Measurements from ENCODE around the gene LRAT.
"Not testable (repeated sequence)": the region's sequence is repeated elsewhere in the genome, so short reads cannot be mapped to it uniquely, and the experiment has no call there.

The LRAT gene

DNA sequence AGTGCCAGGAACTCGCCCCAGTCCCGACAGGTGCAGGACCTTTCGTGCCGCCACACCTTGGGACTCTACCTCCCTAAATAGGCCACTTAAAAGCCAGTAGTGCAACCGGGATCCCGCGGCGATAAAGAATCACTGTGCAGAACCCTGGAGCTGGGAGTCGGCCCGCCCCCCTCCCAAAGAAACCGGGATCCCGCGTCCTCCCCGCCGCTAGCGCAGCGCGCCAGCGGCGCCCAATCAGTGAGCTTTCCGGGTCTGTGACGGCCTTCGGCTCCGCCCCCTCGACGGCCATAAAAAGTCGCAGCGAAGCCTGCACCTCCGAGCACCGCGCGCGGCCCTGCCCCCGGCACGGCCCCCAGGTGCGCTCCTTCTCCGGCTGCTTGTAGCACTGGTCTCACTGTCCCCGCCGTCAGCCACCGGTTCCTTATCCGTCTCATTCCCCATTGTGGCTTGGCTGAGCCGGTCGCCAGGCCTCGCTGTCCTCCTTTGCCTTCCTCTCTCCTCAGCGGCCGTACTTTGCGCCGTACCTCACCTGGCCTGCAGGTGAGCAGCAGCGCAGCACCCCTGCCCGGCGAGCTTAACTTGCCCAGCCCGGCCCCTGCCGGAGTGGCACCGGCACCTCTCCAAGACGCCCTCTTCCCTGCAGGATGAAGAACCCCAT is at the start of gene LRAT:
TSS of gene LRAT (plus strand) at position 318 of the 658 bp plus-strand sequence. CDS start at position 645, 327 bp downstream.
- DNase-seq: peak; percentile 44

DNA sequence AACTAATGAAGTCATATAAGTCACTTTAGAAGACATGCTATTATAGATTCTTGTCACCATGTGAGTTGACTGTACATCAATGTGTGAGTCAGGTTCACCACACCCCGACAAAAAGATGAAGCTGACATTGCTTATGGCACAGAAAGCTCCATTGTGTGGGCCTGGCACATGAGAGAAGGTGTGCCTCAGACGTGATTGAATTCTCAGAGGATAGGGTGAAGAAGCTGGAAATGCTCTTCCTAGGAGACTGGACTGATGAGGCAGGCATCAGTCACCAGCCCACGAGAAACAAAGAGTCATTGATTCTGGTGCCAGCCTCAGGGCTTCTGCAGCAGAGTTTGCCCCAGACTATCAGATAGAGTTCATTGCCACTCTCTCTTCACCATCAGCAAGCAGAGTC is 35.9 kb upstream of the LRAT start:
- DNase-seq: no peak

DNA sequence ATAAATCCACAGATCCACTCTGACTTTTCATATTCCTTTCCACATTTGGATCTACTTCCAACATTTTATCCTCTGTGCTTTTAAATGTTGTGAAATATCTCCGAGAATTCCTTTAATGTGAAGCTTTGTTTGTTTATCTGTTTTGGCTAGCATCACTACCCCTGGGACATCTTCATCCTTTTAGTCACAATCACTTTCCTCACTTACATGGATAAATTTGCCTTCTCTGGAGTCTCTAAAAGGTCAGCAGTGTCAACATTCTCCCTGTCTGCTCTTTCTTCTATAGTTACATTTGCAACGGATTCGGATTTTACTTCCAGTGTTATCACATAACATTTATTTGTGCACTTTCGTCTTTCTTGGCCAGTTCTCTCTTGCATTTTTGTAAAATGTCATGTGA is 34.2 kb upstream of the LRAT start:
- no peak for DNase-seq

DNA sequence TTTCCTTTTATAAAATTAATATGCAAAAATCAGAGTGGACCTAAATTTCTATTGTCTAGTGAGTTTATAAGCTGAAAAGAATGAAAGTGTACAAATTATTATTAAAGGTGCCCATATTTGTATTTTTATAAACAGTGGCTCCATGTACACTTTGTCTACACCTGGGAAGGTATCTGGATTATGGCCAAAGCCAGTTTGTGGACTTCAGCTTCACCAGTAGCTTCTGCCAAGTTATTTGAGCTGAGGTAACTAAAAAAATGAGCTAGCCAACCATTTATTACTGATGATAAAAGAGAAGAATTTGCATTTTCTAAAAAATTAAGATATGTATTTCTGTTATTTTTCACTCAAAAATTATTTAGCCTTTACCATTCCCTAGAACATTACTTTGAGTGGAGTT is 32.3 kb upstream of the LRAT start:
- no peak for DNase-seq

DNA sequence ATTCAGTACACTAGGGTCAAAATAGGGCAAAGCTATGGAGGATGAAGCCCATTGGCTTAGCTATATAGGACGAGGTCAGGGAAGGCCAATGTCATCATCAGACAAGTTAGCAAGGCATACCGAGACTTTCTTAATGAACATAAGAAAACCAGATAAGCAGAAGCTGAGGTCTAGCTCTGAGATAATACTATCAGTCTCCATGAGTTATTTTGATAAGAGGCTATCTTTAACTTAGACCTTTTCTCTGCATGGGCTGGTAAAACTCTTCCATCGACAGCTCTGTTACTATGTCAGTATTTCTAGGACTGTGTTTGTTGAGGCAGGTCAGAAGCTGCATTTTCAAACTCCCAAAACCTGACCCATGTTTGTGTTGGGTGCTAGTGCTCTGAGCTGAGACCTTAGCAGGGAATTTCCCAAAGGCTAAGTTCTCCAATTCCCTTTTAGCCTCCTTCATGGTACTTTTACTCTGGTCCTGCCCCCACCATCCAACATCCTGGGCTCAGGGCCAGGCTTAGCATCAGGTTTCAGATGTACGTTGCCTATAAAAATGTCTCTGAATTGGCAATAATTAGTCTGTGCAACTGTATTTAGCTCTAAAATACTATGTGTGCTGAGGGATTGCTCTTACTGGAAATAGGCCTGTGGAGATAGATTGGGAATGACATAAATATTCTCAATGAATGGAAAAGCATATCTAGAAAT is 29.3 kb upstream of the LRAT start:
- no peak for DNase-seq

DNA sequence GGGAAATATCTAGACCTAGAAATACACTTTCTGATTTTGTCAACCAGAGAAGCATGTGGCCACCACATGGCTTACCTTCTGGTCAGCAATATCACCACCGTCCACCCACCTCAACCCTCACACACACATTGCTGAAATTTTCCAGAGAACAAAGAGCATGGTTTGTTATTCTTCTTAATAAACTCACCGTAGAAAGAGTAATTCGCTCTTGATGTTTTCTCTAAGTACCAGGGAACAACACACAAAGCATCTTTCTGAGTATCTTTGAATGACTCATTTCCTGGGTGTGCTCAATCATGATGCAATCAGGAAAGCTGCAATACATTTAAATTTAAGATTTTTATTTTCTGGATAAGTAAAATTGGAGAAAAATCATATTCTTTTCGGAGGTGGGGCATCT is 24.7 kb upstream of the LRAT start:
- DNase-seq: peak; percentile 48

DNA sequence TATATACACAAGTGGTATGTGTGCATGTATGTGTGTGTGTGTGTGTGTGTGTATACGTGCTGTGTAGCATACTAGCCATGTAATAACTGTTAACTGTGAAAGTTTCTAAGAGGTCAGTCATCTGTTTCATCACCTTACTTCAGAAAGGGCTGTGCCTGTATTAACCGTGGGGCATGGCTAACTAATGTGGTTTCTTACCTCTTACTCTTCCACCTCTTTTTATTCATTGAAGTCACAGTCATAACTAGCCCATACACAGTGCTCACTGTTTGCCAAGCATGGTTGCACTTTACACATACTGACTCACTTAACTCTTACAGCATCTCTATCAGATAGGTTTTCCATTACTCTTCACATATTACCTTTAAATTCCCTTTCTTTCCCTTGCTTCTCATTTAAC is 23.7 kb upstream of the LRAT start:
- peak; percentile 75 for DNase-seq

DNA sequence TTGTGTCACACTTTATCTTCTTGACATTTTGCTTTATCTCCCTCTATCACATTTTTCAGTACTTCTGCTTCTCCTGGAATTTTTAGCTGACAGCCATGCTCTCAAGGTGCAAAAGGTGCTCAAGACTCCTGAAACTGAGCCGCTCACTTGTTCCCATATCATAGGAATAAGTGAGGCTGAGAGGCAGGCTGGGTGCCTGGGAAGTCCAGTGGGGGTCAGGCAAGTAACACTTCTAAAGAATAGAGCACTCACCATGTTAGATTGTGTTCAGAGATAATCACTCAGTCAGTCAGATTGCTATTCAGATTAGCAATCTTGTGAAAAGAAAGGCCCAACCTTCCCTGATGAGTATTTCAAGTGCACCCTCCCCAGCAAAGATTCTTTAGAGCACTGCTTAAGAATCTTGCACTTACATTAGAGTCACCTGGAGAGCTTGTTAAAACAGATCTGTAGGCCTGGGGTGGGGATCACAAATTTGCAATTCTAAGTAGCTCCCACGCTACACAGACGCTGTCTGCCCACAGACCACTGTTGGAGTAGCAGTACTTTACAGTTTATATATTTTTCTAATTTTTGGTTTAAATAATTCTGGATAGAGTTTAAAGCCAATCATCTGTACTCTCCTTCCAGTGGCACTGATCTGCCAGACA is 23.1 kb upstream of the LRAT start:
- DNase-seq: no peak

DNA sequence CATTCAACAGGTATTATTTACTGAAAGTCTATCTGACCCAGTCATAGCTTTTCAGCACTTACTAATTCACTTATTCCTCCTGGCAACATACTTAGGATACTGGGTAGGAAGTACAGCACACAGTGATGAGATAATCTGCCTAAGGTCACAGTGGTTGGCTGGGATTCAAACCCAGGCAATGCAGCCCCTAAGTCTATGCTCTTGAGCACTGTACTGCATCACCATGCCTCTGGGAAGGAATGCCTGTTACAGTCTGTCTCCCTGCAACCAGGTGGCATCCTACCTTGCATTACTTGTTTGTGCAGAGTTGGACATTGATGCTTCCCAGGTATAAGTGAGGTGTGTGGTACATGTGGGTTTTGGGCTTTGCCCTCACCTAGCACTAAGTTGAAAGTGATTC is 21.5 kb upstream of the LRAT start:
- no peak for DNase-seq

DNA sequence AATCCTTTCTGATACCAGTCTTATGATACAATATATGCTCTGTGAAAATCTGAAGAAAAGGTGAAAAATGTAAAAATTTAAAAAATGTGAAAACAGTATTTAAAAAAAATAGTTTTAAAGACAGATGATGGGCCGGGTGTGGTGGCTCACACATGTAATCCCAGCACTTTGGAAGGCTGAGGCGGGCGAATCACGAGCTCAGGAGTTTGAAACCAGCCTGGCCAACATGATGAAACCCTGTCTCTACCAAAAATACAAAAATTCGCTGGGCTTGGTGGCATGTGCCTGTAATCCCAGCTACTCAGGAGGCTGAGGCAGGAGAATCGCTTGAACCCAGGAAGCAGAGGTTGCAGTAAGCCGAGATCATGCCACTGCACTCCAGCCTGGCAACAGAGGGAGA is 20.2 kb upstream of the LRAT start:
- DNase-seq: not testable (repeated sequence)

DNA sequence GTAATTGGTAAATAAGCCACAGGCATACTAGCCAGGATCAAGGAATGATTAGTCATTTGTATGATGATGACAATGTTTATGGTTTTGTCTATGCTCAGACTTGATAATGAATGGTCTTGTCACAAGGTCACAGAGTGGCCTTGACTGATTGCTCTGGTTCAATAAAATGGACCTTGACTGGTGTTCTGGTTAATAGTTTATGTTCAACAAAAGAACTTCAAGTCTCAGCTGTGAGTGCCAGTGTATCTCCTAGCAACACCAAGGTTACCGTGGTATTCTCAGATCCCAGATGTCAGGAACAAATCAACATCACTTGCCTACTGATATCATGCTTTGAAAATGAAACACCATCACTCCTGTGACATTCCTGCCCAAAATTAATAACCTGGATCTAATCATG is 16.3 kb upstream of the LRAT start:
- DNase-seq: no peak

DNA sequence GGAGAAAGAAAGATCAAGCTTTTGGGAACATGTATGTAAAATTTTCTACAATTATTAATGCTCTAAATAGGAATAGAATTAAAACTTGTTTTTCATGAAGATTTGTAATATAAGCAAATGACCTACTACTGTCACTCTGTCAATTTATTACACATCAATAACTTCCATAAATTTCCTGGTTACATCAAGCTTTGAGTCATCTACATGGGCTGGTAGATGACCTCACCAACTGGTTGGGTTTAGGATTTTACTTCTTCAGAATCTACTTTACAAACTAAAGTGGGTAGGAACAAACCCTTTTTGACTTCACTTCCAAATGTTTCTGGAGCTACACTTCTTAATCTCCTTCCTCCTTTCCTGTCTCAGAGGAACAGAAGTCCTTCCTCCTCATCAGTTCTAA is 12.0 kb upstream of the LRAT start:
- peak; percentile 43 for DNase-seq

DNA sequence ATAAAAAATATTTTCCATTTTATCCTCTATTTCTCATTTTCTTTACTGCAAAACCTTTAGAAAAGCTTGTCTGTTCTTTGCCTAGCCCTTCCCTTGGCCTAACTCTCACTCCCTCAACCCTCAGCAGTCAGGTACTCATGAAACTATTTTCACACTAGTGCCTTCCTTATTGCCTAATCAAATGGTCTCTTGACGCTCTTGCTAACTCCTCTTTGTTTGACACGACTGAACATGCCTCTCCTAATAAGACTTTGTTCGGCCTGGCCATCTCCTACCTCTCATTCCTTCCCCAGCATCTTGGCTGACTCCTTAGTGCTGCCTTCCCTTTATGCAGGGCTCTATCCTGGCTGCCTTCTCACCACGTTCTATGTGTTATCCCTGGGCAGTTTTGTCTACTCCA is 11.1 kb upstream of the LRAT start:
- DNase-seq: no peak

DNA sequence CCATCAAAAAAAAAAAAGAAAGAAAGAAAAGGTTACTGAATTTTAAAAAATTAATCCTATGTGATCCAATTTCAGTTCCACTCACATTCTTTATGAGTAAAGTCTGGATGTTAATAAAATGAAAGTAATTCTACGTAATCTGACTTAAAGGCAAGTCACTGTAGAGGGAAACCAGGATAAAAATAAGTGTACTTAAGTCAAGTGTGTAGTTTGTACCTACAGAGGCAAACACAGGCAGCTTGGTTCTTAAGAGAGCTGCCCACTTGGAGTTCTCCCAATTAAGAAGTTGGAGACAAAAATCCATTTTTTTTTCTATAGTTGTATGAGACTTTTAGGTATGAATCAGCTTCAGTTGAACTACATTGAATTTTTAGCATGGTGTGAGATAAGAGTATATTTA is 7.0 kb upstream of the LRAT start:
- DNase-seq: no peak

DNA sequence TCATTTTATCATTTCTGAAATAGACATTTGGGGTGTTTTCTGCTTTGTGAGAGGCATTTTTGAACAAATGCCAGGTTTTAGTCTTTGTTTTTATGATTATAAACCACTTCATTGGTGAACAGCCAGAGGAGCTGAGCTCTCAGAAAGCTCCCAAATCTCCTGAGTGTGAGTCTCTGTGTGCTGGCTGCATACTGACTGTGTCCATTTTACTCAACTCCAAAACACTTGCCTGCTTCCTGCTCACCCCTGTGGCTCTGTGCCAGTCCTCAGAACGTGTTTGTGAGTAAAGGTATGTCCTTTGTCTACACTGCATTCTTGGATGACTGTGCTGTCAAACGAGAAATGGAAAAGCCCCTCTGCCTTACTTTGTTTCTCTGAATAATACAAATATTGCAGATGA is 5.4 kb upstream of the LRAT start:
- peak; percentile 5 for DNase-seq

DNA sequence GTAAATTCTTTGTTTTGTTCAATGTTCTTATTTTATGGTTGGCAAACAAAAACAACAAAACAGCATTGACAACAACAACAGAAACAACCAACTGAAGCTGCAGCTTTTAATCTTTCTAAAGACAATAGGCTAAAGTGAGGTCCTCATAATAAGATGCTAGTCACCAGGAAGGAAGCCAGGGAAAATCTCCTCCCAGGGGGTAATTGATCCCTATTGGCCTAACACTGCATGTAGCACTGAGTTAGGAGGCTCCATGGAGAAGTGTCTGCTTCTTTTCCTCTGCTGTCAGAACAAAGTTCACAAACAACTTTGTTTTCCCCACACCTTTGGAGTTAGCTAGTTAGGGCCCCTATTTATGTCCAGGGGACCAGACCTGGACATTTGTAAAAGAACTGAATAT is 4.7 kb upstream of the LRAT start:
- DNase-seq: no peak

DNA sequence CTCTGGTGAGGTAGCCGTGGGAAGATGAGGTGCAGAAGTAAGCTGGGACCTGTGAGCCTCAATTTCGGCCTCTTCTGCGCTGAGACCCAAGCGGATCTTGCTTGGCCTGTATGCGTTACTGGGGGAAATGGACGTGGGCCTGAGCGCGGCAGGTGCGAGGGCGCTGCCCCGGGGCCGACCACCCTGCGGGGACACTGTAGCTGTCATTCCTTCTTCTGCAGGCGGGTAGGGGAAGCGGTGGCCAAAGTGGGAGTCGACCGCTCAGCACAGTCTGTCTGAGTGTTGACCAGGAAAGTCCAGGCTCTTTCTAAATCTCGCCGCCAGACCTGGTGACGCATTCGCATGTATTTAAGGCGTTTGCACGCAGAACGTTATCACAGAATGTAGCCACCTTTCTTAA is 3.3 kb upstream of the LRAT start:
- no peak for DNase-seq

DNA sequence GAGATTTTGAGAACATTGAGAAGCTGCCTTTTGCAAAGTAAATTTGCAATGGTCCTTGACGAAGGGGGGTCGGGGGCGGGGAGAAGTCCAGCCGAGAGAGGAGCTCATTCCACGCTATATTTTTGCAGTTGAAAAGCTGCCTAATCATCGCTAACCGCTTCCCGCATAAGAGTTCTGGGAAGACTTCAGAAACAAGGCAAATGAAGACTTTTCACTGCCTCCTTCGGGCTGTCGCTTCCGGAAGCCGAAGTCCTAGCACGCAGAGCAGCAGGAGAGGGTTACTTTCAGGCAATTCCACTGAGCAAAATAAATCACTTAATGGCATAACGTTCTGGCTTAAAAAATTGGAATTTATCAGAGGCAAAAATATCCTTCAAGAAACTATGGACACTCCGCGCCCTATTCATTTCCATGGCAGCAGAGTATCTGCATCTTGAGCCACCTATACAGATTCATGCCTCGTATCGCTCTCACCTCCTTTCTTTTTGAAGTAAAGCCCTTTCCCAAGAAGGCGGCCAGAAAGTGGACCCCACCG is 2.6 kb upstream of the LRAT start:
- no peak for DNase-seq

DNA sequence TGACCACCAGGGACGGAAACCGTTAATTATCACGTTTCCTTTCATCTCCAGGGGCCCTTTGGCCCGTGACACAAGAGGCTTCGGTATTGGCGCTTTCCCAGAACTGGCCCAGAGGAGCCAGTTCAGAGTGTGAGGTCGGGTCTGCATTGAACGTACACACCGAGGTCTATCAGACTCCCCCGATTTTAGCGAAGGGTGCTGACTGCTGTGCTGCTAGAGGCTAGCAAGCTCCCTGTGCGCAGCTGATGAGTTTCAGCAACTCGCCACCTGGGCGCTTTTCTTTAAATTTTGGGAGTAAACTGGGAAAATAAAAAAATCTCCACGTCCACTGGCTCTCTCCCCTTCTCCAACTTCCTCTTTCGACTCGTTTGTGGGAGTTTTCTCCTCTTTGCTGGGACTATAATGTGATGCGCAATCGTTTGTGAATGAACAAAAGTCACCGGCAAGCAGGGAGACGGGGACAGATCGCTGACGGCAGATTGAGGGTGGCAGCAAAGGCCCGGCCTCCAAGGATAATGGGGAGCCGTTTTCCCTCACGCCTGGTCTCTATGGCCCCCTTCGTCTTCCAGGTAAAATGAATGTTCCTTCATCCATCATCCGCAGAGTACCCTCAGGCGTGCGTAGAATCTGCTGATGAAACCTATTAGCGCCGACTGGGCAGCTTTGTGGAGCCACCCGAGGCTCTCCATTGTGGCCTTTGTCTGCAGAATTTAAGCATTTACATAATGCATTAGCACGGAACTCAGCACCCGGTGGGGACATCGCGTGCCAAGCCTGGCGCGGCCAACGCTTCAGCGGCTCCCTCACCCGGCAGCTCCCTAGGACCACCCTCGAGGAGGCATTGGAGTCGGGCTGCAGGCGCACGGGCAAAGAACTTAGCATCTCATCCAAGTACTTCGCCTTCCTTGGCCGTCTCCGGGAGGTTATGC is 1.6 kb upstream of the LRAT start:
- DNase-seq: no peak

DNA sequence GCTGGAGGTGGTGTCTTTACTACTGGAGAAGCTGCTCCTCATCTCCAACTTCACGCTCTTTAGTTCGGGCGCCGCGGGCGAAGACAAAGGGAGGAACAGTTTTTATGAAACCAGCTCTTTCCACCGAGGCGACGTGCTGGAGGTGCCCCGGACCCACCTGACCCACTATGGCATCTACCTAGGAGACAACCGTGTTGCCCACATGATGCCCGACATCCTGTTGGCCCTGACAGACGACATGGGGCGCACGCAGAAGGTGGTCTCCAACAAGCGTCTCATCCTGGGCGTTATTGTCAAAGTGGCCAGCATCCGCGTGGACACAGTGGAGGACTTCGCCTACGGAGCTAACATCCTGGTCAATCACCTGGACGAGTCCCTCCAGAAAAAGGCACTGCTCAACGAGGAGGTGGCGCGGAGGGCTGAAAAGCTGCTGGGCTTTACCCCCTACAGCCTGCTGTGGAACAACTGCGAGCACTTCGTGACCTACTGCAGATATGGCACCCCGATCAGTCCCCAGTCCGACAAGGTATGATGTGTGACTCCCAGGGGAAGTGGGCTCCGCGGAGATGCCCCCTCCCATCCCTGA is 634 bp downstream of the LRAT start:
- DNase-seq: no peak

DNA sequence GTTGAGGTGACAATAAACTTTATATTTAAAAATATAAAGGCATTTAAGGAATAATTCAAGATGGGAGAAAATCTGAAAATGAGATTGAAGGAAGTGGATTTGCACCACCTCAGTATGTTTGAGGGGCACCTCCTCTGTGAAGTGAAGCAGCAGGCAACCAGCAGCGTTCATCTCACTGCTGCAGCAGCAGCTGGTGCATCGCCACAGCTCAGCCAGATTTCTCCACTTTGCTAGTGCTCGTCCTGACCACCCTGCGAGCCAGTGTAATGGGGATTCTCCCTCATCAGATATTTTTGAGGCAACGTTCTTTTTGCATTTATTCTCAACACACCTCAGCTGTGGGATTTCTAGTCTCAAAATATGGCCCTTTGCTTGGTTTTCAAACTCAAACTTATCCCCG is 13.9 kb downstream of the LRAT start:
- DNase-seq: no peak

DNA sequence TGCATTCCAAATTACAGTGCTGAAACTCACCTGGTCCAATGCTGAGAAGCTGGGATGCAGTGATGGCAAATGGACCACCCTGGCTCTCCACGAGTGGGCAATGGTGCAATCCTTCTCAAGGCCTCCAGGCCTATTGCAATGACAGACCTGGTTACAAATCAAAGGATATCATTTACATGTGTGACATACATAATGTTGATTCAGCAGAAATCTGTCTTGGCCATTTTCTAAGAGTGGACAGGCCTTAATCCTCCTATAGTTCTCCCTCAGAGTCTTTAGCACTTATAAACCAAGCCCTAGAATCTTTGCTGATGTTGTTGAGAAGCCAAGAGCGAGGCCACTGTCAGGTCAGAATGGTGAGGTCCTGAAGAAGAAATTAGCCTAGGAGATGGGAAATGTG is 17.1 kb downstream of the LRAT start:
- no peak for DNase-seq

DNA sequence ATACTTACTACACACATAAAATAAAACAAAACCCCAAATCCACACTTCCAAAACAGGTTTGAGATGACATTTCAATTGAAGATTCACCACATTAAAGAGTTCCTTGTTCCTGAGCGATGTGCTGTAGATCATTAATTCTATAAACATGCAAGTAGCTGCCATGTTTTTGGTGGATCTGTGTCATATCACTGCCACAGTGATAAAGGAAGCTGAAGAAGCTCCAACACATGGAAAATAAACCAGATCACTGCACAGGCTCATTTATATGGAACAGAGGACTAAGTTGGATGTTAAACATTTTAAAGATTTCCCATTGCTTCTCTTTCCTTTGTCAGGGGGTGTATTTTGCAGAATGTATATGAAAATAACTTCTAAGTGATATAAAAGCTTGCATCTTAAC is 34.5 kb downstream of the LRAT start:
- no peak for DNase-seq
